Measurements from ENCODE around the gene SFI1.

The SFI1 gene

GRCh38 chr22:31615940-31616314 is 119.6 kb downstream of the SFI1 start:
- DNase-seq (ENCODE audit: low read depth in 2 of 2): no peak

- no peak for DNase-seq (ENCODE audit: low read depth in 2 of 2)
Measured at GRCh38 chr22:31616315-31616980, 120.1 kb downstream of the SFI1 start.

DNA sequence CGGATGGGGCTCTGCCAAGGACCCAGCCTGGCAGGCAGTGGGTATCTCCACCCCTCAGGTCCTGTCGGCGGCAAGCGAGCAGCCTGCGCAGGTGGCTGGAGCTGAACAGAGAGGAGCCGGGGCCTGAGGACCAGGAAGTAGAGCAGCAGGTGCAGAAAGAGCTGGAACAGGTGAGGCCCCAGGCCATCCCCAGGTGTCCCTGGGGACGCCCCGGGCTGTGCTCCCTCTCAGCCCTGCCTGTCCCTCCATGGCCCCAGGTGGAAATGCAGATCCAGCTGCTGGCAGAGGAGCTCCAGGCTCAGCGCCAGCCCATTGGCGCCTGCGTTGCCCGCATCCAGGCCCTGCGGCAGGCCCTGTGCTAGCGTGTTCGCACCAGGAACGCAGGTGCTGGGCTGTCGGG is 121.7 kb downstream of the SFI1 start:
- DNase-seq (ENCODE audit: low read depth in 2 of 2): no peak

GRCh38 chr22:31618471-31619176 is 122.3 kb downstream of the SFI1 start:
- DNase-seq (ENCODE audit: low read depth in 2 of 2): no peak

DNA sequence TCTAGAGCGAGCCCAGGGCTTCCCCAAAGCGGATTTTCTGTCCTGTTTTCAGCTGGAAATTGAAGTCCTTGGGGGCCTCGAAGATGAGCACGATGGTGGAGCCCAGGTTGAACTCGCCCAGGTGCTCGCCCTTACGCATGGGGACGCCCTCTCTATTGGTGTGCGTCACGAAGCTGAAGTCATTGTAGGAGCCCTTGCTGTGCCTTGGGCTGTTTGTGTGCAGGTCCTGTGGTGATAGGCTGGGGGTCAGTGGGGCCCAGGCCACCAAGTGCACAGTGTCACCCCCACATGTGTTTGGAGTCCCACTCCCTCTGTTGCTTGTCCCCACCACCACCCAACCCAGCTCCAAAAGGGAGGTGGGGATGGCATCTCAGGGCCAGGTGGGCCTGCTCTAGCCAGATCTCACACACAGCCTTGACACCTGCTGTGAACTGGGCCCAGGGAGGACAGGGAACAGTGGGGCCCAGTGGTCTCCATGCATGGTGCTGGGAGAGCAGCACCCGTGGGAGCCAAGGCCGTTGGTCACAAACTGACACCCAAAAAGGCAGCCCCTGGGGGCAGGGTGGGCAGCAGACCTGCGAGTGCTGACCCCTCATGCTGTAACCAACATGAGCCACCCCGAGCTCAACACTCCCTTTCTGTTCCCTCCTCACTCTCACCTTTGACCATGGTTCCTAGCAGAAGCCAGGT is 123.4 kb downstream of the SFI1 start:
- DNase-seq (ENCODE audit: low read depth in 2 of 2): no peak

DNA sequence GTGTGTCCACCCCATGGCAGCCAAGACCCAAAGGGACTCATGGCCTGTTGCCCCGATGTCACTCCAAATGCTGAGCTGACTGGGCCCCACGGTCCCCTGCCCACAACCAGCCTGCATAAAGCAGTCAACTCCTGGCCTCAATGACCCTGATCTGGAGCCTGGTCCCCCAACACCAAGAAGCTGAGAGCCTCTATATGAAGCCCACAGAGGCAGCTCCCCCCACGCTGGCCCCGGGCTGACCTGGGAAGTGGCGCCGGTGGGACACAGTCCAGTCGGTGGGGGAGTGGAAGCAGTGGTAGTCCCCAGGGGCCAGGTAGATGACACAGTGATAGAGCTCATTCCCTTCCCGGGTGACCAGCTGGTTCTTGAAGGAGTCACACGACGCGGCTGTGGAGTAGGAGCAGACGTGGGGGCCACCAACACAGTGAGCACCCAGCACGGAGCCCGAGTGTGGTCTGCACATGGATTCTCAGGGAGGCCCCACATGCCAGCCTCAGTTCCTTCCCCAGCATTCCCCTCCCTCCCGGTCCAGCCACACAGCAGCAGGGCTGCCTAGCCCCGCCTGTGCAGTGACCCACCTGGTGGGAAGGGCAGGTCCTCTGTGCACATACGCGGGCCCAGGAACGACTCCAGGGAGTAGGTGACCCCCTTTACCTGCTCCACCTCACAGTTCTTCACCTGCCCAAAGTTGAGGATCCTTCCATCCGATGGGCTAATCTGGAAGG is 124.6 kb downstream of the SFI1 start:
- no peak for DNase-seq (ENCODE audit: low read depth in 2 of 2)

DNA sequence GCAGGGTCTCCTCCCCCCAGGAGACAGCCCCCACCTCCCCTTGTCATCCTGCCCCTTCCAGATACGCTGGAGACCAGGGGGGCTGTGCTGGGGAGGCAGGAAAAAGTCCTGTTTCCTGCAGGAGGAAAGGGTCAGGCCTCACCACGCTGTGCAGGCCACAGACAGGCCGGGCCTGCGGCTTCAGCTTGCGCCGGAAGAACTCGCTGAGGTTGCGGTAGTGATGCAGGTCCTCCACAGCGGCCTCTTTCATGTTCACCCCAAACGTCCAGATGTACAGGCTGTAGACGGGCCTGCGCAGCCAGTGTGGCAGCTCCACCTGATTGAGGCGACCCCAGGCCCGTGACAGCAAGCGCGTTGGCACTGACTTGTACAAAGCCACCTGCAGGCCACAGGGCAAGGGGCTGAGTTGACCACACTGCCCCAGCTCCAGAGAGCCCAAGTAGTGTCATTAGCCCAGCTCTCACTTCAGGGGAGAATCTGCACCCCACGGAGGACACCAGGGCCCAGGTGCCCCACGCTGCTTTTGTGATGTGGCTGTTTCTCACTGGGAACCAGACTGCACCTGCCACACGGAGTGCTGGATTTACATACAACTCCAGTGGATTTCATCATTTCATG is 125.3 kb downstream of the SFI1 start:
- no peak for DNase-seq (ENCODE audit: low read depth in 2 of 2)

DNA sequence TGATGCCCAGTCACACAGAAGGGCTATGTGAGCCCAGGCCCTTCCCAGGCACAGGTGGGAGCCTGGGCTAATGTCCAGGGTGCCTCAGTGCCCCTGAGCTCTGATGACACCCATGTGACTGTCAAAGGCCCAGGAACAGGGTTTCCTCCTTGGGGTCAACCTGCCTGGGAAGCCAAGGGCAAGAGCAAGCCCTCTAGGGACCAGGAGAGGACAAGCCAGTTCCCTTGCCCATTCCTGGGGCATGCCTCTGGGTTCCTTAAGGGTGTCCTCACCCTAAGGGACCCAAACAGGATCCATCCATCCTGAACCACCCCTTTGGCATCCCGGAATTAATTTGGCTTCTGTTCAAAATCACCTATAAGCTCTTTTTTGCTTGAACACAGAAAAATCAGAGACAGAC is 126.6 kb downstream of the SFI1 start:
- DNase-seq (ENCODE audit: low read depth in 2 of 2): no peak

- DNase-seq (ENCODE audit: low read depth in 2 of 2): no peak
Measured at GRCh38 chr22:31623592-31624304, 127.4 kb downstream of the SFI1 start.

DNA sequence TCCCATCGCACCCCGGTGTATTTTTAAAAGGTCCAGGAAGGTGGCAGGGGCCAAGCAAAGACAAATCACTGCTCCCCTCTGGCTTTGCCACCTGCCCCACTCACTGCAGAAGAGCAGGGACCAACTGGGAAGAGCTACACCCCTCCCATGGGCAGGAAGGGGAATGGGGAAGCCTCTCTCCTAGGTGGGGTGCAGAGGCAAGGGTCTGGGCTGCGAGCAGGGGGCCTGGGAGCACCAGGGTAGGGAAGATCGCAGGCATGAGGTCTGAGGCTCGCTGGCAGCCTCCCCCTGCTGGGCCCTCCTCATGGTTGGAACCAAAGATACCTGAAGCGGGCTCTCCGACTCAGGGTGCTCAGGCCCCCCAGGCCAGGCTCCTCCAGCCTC is 128.9 kb downstream of the SFI1 start:
- DNase-seq (ENCODE audit: low read depth in 2 of 2): no peak

GRCh38 chr22:31625661-31626426 is 129.5 kb downstream of the SFI1 start:
- DNase-seq (ENCODE audit: low read depth in 2 of 2): no peak

DNA sequence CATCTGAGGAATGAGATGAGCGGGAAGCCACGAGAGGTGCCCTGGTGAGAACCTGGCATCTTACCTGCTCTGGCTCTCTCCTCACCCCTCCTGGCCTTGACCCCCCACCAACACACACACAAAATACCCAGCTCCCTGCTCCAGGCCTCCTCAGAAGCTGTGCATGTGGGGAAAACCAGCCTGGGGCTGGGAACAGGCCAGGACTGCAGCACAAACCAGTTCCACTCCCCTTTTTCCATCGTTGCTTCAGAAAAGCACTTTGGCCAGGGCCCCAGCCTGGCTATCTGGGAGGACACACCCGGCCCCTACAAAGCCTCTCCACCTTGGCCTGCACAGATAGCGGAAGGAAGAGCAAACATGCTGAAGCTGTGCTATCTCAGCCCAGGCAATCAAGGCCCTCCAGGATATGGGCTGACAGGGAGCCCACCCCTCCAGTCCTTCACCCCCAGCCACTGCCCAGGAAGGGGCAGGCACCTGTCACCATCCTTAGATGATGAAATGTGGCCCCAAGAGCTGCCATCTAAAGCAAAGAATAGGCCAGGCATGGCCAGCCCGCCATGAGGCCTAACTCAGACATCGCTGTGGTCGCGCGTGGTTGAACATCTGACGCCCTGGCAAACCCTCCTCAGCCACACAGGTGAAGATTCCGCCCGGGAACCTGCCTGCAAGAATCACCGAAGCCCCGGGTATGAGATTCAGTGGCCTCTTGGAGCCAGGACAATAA is 130.3 kb downstream of the SFI1 start:
- no peak for DNase-seq (ENCODE audit: low read depth in 2 of 2)

- no peak for DNase-seq (ENCODE audit: low read depth in 2 of 2)
Measured at GRCh38 chr22:31627223-31627731, 130.9 kb downstream of the SFI1 start.

DNA sequence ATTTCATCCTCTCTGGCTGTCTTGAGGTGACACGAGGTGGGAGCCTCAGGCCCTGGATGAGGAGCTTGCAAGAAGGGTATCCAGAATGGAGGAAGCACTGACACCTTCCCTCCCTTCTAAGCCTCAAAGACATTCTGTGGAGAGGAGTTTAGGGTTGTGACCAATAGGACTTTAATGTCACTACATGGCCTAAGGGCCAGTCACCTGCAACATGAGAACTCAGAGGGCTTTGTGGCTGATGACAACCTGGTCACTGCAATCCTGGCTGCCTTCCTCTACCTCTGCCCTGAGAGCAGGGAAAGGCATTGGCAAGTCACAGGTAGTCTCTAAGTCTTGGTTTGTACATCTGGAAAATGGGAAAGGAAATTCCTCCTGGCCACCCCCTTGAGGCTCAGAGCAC is 132.0 kb downstream of the SFI1 start:
- DNase-seq (ENCODE audit: low read depth in 2 of 2): no peak

- no peak for DNase-seq (ENCODE audit: low read depth in 2 of 2)
Measured at GRCh38 chr22:31628969-31629708, 132.8 kb downstream of the SFI1 start.

DNA sequence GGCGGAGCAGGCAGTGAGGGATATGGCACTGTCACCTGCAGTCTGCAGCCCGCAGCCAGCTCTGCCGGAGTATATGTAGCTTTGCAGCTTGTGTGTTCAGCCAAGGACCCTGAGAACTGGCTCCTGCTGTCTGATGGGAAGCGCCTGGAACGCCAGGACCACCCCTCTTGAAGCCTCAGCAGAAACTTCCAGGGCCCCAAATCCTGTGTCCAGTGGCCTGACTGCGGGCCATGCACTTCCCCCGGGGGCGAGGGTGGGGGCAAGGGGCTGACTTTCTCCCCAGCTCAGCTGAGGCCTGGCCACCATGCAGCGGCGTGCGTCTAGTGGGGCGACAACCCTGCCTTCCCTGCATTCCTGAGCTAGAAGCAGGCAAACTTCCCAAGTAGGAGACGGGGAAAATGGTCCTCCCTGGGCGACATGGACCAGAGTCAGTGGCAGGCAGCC is 133.4 kb downstream of the SFI1 start:
- no peak for DNase-seq (ENCODE audit: low read depth in 2 of 2)

- DNase-seq (ENCODE audit: low read depth in 2 of 2): peak; percentile 37 to 44
Measured at GRCh38 chr22:31630331-31631329, 134.3 kb downstream of the SFI1 start.

DNA sequence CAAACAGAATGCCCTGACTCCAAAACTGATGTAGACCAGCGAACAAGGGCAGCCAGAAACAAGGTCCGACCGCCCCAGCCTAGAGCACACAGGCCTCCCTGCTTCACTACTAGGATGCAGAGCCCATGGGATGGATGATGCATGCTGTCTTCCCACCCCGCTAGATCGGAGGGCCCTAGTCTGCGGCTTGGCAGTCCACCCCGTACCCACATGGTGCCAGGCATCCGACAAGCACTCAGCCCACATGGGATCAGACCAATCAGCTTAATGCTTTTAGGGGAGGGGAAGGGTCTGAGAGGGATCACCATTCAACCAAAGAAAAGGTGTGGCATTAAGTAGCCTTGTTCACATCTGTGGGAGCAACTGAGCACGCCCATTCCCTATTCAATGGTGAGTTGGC is 135.1 kb downstream of the SFI1 start:
- no peak for DNase-seq (ENCODE audit: low read depth in 2 of 2)

All from fibroblast of skin of left quadriceps (primary cell).